ENCODE data around the gene XAF1.
A peak's percentile ranks its signal among the peaks of the same experiment; 100 is the strongest.
"Not testable (repeated sequence)": the region's sequence is repeated elsewhere in the genome, so short reads cannot be mapped to it uniquely, and the experiment has no call there.

XAF1 gene

GRCh38 chr17:6800422-6801027 is 44.7 kb downstream of the XAF1 start:
- no peak for DNase-seq (ENCODE audit: low spot score)

- DNase-seq (ENCODE audit: low spot score) = no peak
These were observed 55.7 kb downstream of the XAF1 start for GRCh38 chr17:6811510-6811909.

GRCh38 chr17:6812295-6812694 is 56.4 kb downstream of the XAF1 start:
- no peak for DNase-seq (ENCODE audit: low spot score)

- DNase-seq (ENCODE audit: low spot score) = no peak
These were observed 59.9 kb downstream of the XAF1 start for GRCh38 chr17:6815775-6816174.

GRCh38 chr17:6816368-6816767 is 60.5 kb downstream of the XAF1 start:
- not testable (repeated sequence) for DNase-seq (ENCODE audit: low spot score)

- DNase-seq (ENCODE audit: low spot score) = no peak
These were observed 63.1 kb downstream of the XAF1 start for GRCh38 chr17:6818938-6819337.

GRCh38 chr17:6823011-6823442 is 67.2 kb downstream of the XAF1 start:
- DNase-seq (ENCODE audit: low spot score) = peak; percentile 34
